ENCODE data around the gene COL9A3.

Gene COL9A3

GRCh38 chr20:62887860-62888239, 71.0 kb downstream of the COL9A3 start:
- no peaks in the 10 kb centered on the region for H3K27me3 ChIP-seq (ENCODE audit: insufficient read depth, low read depth, severe bottlenecking)
- peaks cover 69% of the 10 kb centered on the region for H3K36me3 ChIP-seq
- H3K27ac ChIP-seq = no peak overlapping the region

DNA sequence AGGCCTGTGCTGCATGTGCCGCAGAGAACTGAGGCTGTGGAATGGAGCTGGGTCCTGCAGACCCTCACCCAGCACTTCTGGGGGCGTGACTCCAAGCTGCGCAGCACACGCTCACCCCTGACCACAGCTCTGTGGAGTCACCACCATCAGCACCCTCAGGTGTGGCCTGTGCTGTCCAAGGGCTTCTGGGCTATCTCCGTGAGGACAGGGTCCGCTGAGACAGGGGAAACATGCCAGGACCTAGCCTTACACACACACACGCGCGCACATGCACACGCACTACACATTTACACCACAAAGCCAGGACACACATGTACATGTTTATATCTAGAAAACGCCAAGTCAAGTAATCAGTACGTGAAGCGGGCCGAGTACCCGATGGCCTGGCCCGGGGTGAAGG, 71.6 kb downstream of the COL9A3 start:
- H3K27me3 ChIP-seq (ENCODE audit: insufficient read depth, low read depth, severe bottlenecking) = no peaks in the 10 kb centered on the region
- H3K36me3 ChIP-seq = peaks cover 74% of the 10 kb centered on the region
- DNase-seq = no peak
- TF ChIP-seq CTCF (IDR thresholded peaks at IDR 0.05; ENCODE audit: low read depth, low read length) = no peak
- no peak overlapping the region for H3K27ac ChIP-seq
- H3K9me3 ChIP-seq (ENCODE audit: severe bottlenecking) = no peaks in the 10 kb centered on the region
- H3K4me3 ChIP-seq (ENCODE audit: low read depth, low read length) = no peak overlapping the region

More at GRCh38 chr20:62887860-62888239, 71.0 kb downstream of the COL9A3 start:
- Histone ChIP-seq H3K9me3 (ENCODE audit: severe bottlenecking) (no peaks in the 10 kb centered on the region), H3K4me3 (ENCODE audit: low read depth, low read length) (no peak overlapping the region)
- no peak for TF ChIP-seq CTCF (IDR thresholded peaks at IDR 0.05; ENCODE audit: low read depth, low read length)
- no peak for DNase-seq

GRCh38 chr20:62888910-62889309, 72.1 kb downstream of the COL9A3 start:
- no peak overlapping the region for H3K27ac ChIP-seq

DNA sequence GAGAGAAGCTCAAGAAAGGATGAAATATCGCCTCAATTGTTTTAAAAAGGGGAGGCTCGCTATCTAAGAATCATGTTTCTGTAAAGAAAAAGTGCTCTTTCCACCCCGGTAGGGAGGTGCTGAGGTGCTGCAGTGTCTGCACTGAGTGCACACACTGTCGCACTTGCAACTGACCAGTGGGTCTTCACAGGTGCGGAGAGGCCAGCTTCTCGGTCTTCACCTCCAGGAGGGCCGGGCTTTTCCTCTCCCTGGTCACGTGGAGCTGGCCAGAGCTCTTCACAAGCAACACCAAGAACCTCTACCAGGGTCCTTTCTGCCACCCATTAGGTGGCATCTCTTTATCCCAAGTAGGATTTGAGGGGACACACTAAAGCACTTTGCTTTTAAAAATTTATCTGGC, 72.6 kb downstream of the COL9A3 start:
- no peak for TF ChIP-seq CTCF (IDR thresholded peaks at IDR 0.05; ENCODE audit: low read depth, low read length)
- no peaks in the 10 kb centered on the region for H3K27me3 ChIP-seq (ENCODE audit: insufficient read depth, low read depth, severe bottlenecking)
- H3K9me3 ChIP-seq (ENCODE audit: severe bottlenecking) = no peaks in the 10 kb centered on the region
- DNase-seq = no peak
- H3K36me3 ChIP-seq = peaks cover 85% of the 10 kb centered on the region
- H3K27ac ChIP-seq = no peak overlapping the region
- H3K4me3 ChIP-seq (ENCODE audit: low read depth, low read length) = no peak overlapping the region

More at GRCh38 chr20:62888910-62889309, 72.1 kb downstream of the COL9A3 start:
- peaks cover 80% of the 10 kb centered on the region for H3K36me3 ChIP-seq
- no peak overlapping the region for H3K4me3 ChIP-seq (ENCODE audit: low read depth, low read length)
- H3K27me3 ChIP-seq (ENCODE audit: insufficient read depth, low read depth, severe bottlenecking) = no peaks in the 10 kb centered on the region
- H3K9me3 ChIP-seq (ENCODE audit: severe bottlenecking) = no peaks in the 10 kb centered on the region
- DNase-seq = no peak
- no peak for TF ChIP-seq CTCF (IDR thresholded peaks at IDR 0.05; ENCODE audit: low read depth, low read length)

- H3K36me3 ChIP-seq = peaks cover 88% of the 10 kb centered on the region
- DNase-seq = no peak
- no peak for TF ChIP-seq CTCF (IDR thresholded peaks at IDR 0.05; ENCODE audit: low read depth, low read length)
Observed at GRCh38 chr20:62889871-62890270, 73.0 kb downstream of the COL9A3 start.

DNA sequence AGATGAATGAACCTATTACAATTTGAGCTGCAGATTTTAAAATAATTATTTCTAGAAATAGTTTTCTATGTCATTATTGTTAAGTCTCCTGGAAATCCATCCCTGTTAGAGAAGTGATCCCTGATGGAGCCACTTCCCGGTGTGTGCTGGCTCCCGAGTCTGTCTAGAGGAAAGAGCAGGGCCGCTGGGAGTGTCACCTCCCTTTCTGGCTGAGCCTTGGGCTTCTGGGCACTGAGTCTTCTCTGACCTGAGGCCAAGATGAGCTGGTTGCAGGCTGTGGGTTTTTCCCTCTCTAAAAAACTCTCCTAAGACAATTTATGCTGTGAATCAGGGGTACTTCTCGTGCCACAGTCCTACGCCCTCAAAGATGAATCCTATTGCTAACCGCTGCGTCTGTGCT, 73.6 kb downstream of the COL9A3 start:
- Histone ChIP-seq H3K27me3 (ENCODE audit: insufficient read depth, low read depth, severe bottlenecking) (no peaks in the 10 kb centered on the region), H3K4me3 (ENCODE audit: low read depth, low read length) (no peak overlapping the region), H3K9me3 (ENCODE audit: severe bottlenecking) (no peaks in the 10 kb centered on the region), H3K27ac (no peak overlapping the region), H3K36me3 (peaks cover 93% of the 10 kb centered on the region)
- TF ChIP-seq CTCF (IDR thresholded peaks at IDR 0.05; ENCODE audit: low read depth, low read length) = no peak
- DNase-seq = no peak

More at GRCh38 chr20:62889871-62890270, 73.0 kb downstream of the COL9A3 start:
- Histone ChIP-seq H3K27ac (no peak overlapping the region), H3K27me3 (ENCODE audit: insufficient read depth, low read depth, severe bottlenecking) (no peaks in the 10 kb centered on the region), H3K9me3 (ENCODE audit: severe bottlenecking) (no peaks in the 10 kb centered on the region), H3K4me3 (ENCODE audit: low read depth, low read length) (no peak overlapping the region)
